C1 segment of cervical spinal cord (tissue), 14 donors: ENCODE results near the gene KNG1.

Experiments
- DNase-seq, 14 donors: peaks; one replicate each; lab custom pipeline; 2025; lab: John Stamatoyannopoulos, UW

Gene KNG1

DNA sequence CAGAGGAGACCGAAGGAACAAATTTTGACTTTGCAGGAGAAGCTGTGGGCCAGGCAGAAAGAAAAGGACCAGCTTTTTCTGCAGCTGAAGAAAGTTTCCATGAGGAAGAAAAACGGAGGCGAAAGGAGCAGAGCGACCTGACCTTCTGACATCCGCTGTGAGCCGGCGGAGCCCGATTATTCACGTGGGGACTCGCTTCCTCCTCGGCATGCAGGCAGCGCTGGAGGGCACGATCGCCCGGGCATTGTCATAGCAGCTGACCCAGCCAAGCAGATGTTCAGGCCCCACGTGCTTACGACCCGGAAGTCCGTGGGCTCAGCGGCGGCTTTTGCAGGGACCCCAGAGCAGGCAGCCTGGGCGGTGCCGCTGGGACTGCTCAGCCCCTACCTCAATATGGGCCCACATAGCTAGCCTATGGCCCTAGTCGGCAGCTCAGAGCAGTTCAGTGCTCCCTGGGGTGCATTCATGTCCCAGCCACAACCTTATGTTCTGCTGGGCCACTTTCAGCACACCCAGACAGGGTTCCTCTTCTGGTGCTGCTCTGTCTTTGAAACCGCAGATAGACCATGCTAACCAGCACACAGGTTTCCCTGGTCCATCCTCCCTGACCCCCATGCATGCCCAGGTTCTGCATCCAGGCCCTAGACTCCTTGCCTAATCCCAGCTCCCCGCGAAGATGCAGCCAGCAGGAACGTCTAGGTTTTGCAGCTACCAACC lies 55.7 kb downstream of the KNG1 start:
- DNase-seq, result peak in 12 of 14 donors; percentile 17 to 67 (median 53)

DNA sequence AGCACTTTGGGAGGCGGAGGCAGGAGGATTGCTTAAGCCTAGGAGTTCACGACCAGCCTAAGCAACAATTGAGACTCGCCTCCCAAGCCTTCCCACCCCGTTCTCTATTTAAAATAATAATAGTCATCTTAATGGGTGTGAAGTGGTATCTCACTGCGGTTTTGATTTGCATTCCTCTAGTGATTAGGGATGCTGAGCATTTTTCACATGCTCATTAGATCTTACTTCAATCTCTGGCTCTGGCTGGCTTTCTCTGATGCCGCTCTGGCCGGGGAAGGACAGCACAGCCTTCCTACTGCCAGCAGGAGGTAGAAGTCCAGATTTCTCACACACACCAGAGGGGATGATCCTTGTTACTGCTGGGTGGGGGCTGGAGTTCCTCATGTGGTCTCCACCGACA lies 58.8 kb downstream of the KNG1 start:
- no peak for DNase-seq

DNA sequence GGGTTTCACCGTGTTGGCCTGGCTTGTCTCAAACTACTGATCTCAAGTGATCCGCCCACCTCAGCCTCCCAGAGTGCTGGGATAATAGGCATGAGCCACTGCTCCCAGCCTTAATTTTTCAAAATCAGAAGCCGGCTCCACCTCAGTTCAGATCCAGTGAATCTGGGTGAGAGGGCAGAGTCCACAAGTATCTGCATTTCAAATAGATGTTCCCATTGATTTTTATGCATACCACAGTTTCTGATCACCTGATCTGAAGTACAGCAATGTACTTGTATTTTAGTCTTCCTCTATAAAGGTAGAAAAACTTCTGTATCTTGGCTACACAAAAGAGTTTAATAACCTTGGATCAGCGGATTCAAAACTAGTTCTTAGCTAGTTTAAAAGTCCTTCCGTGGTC lies 62.0 kb downstream of the KNG1 start:
- no peak for DNase-seq

DNA sequence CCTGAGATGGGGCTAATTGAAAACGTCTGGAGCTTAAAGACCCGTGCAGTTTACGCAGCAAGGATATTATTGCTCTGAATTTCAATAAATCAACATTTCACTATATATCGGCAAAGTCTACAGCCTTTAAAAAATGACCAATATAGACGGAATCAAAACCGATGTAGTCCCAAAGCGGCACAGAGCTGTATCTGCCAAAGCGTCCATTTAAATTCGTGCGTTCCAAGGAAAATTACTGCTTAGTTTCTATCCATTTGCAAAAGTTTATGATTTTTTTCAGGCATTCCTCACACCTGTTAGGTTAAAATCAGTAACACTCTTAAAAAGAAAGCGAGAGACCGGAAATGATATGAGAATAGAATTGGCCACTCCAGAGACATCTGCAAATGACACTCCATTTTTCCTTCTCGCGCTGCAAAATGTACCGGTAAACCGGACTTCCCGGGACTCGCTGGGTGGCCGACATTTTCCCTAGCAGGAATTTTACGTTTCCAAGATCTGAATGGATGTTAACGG lies 65.4 kb downstream of the KNG1 start:
- no peak for DNase-seq

DNA sequence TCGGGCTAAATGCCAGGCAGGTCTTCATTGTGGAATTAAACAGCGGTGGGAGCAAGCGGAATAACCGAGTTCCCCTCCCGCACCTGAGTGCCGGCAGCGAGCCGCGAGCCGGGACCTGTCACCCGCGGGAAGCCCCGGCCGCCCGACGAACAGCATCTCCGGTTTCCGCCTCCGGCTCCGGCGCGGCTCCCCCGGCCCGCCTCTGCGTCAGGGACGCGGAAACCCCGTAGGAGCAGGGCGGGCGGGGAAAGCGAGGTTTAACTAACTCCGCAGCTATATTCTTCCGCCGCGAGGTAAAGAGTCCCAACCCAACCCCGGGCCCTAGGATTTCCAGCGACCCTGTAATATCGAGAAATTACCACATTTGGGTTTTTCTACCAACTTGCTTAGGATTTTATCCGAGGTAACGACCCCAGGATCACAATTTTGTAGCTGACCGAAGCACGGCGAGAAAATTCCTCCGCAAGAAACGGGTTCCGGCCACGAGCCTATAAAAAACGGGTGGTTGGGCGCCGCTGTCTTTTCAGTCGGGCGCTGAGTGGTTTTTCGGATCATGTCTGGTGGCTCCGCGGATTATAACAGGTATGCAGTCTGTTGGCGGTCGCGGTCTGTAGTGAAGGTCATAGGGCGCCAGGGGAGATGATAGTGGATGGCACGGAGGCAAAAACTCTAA lies 66.0 kb downstream of the KNG1 start, which contains the start of gene EIF4A2:
Gene EIF4A2, plus strand, starts transcription at position 520 of the 673 bp plus-strand sequence. Its CDS starts 34 bp downstream, at position 554.
- DNase-seq, result peak; percentile 66 to 96 (median 88)

DNA sequence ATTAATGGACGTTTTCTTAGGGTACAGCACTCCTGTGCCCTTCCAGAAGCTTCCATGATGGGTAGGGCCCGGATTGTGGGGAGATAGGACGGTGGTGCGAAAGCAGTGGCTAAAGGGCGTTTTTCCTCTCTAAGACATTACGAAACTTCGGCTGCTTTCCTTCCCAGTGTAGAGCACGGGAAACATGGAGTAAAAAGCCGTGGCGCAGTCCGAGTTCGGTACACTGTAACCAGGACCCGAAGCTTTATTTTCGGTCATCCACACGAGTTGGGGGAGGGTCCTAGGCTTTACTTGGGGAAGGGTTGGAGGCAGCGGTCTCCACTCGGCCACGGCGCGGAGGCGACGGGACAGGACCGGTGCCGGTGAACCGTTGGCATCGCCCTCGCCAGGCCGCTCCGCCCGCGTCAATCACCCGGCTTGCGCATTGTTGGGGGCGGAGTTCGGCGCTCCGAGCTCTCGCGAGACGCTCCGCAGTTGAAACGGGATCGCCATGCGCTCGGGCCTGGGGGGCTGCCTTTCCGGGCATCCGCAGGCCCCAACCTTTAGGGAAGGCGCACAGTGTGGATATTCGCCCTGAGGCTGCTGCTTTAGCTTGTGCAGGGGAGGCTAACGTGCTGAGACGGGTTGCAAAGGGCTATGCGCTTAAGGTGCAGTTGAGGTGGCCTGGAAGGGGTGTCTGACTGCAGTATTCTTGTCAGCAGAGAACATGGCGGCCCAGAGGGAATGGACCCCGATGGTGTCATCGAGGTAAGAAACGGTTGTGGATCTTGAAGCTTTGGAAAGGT lies 66.8 kb downstream of the KNG1 start:
- DNase-seq, result peak; percentile 11 to 84 (median 73)

DNA sequence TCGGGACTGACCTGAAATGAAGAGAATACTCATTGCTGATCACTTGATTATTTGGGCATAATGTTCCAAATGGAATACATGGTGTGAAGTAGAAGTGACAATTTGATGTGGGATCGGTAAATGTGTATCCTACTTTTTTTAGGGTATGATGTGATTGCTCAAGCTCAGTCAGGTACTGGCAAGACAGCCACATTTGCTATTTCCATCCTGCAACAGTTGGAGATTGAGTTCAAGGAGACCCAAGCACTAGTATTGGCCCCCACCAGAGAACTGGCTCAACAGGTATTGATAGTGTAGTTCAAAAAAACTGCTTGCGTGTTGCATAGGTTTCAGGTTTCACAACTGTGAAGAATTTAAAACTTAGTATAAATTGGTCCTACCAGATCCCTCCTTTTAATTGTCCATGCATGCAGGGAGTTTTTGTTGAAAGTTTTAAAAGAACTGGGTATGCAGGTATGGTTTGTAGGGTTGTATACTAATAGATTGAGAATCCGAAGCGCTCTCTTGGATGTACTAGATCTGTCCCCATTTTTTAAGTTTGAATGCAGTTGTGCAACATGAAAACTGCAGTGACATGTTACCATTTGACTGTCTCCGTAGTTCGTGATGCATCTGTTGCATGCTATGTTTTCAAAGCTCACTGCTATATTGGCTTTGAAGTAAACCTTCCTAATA lies 67.8 kb downstream of the KNG1 start:
- no peak for DNase-seq

DNA sequence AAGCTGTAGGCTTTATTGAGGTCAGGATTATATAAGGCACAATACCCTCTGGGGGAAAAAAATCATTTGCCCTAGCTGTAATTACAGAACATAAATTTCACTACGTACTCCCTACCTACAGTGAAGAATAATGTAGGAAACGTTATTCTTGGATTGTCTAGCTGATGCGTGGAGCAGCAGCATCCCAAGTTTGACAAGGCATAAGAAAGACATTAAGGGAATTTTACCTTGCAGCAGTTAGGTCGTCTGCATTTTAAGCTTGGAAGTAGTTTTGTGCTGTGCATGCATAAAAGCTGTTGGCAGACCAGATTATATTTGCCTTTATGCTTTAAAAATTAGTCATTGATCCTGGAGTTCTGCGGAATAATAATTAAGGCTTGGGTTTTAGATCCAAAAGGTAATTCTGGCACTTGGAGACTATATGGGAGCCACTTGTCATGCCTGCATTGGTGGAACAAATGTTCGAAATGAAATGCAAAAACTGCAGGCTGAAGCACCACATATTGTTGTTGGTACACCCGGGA lies 68.4 kb downstream of the KNG1 start:
- DNase-seq, result no peak

DNA sequence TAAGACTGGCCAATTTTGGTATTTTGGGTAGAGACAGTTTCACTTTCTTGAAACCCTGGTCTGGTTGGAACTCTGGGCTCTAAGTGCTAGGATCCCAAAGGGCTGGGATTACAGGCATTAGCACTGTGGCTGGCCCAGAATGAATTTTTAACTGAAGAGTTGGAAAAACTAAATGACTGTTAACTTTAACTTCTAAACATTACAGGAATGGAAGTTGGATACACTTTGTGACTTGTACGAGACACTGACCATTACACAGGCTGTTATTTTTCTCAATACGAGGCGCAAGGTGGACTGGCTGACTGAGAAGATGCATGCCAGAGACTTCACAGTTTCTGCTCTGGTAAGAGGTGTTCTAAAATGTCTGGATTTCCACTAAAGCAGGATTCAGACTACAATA lies 69.8 kb downstream of the KNG1 start:
- no peak for DNase-seq

DNA sequence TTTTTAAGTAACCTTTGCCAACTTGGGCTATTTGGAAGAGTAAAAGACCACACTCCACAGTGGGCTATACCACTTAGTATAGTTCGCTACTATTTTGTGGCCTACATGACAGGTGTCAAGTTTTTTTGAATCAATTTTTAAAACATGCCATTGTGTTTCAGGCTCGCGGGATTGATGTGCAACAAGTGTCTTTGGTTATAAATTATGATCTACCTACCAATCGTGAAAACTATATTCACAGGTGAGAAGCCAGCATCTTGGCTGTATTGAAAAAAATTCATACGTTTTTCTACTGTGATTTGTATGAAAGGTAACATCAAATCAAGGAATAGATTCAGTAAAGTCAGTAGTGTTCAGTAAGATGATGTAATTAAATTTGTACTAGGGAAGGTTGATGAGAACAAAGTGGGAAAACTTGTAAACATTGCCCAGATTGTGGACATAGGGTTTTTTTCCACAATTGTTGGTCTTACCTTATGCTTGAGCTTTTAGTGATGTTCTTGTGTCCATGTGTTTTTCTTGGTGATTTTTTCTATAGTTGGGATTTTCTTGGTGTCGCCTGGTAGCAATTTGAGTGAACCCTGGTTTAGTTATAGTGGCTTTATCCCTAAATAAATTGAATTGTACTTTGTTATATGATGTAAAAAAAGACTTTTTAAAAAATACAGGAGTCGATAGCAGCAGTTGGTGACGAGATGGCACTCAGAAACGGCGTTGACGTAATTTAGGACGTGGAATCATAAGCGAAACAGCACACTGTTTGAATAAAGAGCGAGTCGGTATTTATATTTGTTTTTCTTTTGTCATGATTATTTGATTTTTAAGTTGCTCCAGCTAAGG lies 70.7 kb downstream of the KNG1 start:
- DNase-seq, result no peak

DNA sequence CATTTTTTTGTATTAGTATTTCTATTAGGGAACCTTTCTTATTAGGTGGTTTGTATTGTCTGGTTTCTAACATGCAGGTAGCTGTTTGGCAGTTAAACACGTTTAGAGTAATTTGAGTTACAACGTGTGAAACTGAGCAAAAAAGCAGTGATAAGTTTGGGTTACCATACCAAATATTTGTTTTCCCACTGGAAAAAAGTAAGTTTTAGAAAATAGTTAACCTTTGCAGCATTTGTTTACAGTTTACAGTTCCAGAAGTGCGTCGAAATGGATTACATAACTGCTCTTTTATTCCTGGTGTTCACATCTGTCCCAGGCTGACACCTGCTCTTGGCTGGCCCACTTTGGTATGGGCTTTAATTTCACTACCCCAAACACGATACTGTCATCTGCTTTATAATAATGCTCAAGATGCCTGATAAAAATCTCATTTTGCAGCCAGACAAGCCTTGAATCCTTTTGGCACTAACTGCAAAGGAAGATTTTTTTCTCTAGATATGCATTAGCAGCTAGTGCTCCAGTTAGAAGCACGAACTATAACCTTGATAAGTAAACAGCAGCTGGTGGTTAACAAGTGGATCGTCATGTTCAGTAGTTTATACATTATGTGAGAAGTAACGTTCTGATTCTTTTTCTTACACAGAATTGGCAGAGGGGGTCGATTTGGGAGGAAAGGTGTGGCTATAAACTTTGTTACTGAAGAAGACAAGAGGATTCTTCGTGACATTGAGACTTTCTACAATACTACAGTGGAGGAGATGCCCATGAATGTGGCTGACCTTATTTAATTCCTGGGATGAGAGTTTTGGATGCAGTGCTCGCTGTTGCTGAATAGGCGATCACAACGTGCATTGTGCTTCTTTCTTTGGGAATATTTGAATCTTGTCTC lies 71.6 kb downstream of the KNG1 start:
- no peak for DNase-seq

DNA sequence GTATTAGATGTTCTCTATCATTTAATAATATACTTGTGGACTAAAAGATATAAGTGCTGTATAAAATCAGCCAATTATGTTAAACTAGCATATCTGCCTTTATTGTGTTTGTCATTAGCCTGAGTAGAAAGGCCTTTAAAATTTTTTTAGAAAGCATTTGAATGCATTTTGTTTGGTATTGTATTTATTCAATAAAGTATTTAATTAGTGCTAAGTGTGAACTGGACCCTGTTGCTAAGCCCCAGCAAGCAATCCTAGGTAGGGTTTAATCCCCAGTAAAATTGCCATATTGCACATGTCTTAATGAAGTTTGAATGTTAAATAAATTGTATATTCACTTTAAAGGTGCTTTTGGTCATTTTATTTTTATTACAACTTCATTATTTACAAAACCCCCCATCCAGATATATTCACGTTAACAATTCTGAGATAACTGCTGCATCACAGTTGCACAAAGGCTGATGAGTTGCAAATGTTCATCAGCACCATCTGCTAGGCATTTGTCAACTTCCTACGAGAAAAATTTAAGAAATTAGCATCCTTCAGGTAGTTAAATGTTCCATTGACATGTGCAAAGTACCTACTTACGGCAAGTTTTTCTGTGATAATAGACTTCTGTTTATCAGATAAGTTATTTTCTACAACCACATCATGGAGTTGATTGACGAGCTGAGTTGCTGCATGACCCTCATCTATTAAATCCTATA lies 72.5 kb downstream of the KNG1 start:
- DNase-seq, result no peak

DNA sequence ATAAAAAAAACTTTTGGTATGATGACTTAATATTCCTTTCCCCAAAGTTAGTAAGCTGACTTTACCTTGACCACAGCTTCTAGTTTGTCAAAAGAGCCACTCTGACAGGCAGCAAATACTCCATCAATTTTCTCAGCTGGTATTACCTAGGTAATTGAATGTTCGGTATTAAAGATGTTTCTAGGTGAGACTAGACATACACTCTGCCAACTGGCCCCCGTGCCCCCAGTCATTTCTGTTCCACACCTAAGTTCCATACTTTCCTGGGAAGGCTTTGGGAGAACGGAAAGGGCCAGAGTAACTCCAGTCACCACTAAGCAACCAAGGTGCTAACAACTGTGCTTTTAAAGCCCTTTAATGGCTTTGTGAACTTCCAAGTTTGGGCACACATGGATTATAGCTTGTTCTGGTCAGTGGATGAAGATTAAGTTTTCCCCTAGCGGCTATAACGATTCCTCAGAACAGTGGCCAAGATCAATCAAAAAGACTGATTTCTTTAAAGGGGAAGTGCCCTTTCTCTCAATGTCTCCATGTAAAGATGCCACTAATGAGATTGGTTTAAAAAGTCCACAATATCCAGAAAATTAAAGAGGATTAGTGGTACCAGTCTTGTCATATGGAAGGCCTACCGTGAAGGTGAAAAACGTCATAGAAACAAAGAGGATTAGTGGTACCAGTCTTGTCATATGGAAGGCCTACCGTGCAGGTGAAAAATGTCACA lies 73.3 kb downstream of the KNG1 start:
- DNase-seq, result no peak
